Ishikawa (cell line): ENCODE results near the gene ST6GALNAC6.

Experiments used
- CEBPB ChIP-seq: IDR thresholded peaks from 2 replicates; pipeline ENCODE4 v1.6.1; 2012
- CREB1 ChIP-seq: IDR thresholded peaks from 2 replicates; pipeline ENCODE4 v1.6.1; 2012; ENCODE audit warnings: low read depth
- EGR1 ChIP-seq: IDR thresholded peaks from 2 replicates; pipeline ENCODE4 v1.6.1; 2012
- EP300 ChIP-seq: IDR thresholded peaks from 2 replicates; pipeline ENCODE4 v1.6.1; 2012; ENCODE audit warnings: borderline replicate concordance
- FOXM1 ChIP-seq: IDR thresholded peaks from 2 replicates; pipeline ENCODE4 v1.6.1; 2012; ENCODE audit warnings: low read depth, borderline replicate concordance
- MAX ChIP-seq: IDR thresholded peaks from 2 replicates; pipeline ENCODE4 v1.6.1; 2012
- NFIC ChIP-seq: IDR thresholded peaks from 2 replicates; pipeline ENCODE4 v1.6.1; 2012
- RAD21 ChIP-seq: IDR thresholded peaks from 2 replicates; pipeline ENCODE4 v1.6.1; 2012; ENCODE audit warnings: low read depth
- REST ChIP-seq: IDR thresholded peaks from 2 replicates; pipeline ENCODE4 v1.6.1; 2012; ENCODE audit warnings: low read depth, mild to moderate bottlenecking
- TAF1 ChIP-seq: IDR thresholded peaks from 2 replicates; pipeline ENCODE4 v1.6.1; 2012; ENCODE audit warnings: low read depth, mild to moderate bottlenecking
- TCF12 ChIP-seq: IDR thresholded peaks from 2 replicates; pipeline ENCODE4 v1.6.1; 2012; ENCODE audit warnings: low read depth
- TEAD4 ChIP-seq: IDR thresholded peaks from 2 replicates; pipeline ENCODE4 v1.6.1; 2012
- USF1 ChIP-seq: IDR thresholded peaks from 2 replicates; pipeline ENCODE4 v1.6.1; 2012
- YY1 ChIP-seq: IDR thresholded peaks from 2 replicates; pipeline ENCODE4 v1.6.1; 2012; ENCODE audit warnings: low read depth
- ZBTB7A ChIP-seq: IDR thresholded peaks from 2 replicates; pipeline ENCODE4 v1.6.1; 2012; ENCODE audit warnings: low read depth

The ST6GALNAC6 gene

GRCh38 chr9:127854184-127854806 is 45.1 kb downstream of the ST6GALNAC6 start, which contains the start of gene ENG:
Gene ENG, minus strand, starts transcription at chr9:127854658. Its CDS starts 303 bp downstream, at chr9:127854355.
- no peak for TF ChIP-seq TCF12
- TF ChIP-seq USF1: no peak
- no peak for TF ChIP-seq MAX
- TF ChIP-seq EGR1: no peak
- no peak for TF ChIP-seq EP300
- no peak for TF ChIP-seq NFIC
- no peak for TF ChIP-seq TEAD4
- TF ChIP-seq REST: no peak
- TF ChIP-seq FOXM1: no peak
- TF ChIP-seq CEBPB: no peak
- no peak for TF ChIP-seq YY1
- no peak for TF ChIP-seq CREB1
- TF ChIP-seq RAD21: no peak
- no peak for TF ChIP-seq ZBTB7A
- TF ChIP-seq TAF1: no peak

- TF ChIP-seq FOXM1 (no peak), EGR1 (no peak), NFIC (no peak), RAD21 (no peak), USF1 (no peak), YY1 (no peak), ZBTB7A (no peak), TAF1 (no peak), CREB1 (no peak), CEBPB (no peak), TEAD4 (no peak), REST (no peak), MAX (no peak), TCF12 (no peak), EP300 (no peak)
These were observed 45.9 kb downstream of the ST6GALNAC6 start for GRCh38 chr9:127853312-127854183.

GRCh38 chr9:127852829-127853228 is 46.6 kb downstream of the ST6GALNAC6 start:
- no peak for TF ChIP-seq TCF12
- TF ChIP-seq ZBTB7A: no peak
- no peak for TF ChIP-seq TEAD4
- no peak for TF ChIP-seq MAX
- TF ChIP-seq NFIC: no peak
- no peak for TF ChIP-seq CEBPB
- TF ChIP-seq EGR1: no peak
- no peak for TF ChIP-seq RAD21
- TF ChIP-seq FOXM1: no peak
- no peak for TF ChIP-seq CREB1
- TF ChIP-seq YY1: no peak
- no peak for TF ChIP-seq REST
- no peak for TF ChIP-seq TAF1
- no peak for TF ChIP-seq USF1
